B cell (primary cell): ENCODE measurements around the gene ASB8. TPM values are rescaled to one million over a fixed set of nuclear protein-coding genes. Genes with fewer than 3 reads are reported as not detected.

Experiments
- ATAC-seq: fragments of 200-7000 bp; cut with Tn5 transposase; one replicate; pipeline ENCODE4 v1.10.0; 2021; ENCODE audit warnings: low read depth, mild to moderate bottlenecking, moderate number of reproducible peaks, moderate library complexity
- CTCF ChIA-PET: fragments of 350-600 bp; sonication (Branson Sonifier 250); formaldehyde crosslinking; loops from one replicate; lab custom pipeline; 2021; ENCODE audit warnings: antibody characterized with exemption, inconsistent platforms; lab: Charles Lee
- POLR2A ChIA-PET: fragments of 350-600 bp; sonication (Branson Sonifier 250); formaldehyde crosslinking; loops from one replicate; lab custom pipeline; 2021; ENCODE audit warnings: antibody characterized with exemption; lab: Charles Lee
- DNase-seq: peaks from one replicate; pipeline ENCODE4 v3.0.0; 2013
- H2AFZ ChIP-seq: 2 replicates; pipeline ENCODE4 v1.6.1; 2012; ENCODE audit warnings: mild to moderate bottlenecking, low read depth, low read length; ENCODE audit not compliant: insufficient read depth, poor library complexity, severe bottlenecking
- H3K27ac ChIP-seq, 2 donors: 1 replicate in 1 of 2; 2 replicates in 1 of 2; pipeline ENCODE4 v1.5.1; 2012 to 2013; ENCODE audit warnings: low read length in 2 of 2, mild to moderate bottlenecking in 2 of 2, moderate library complexity in 1 of 2
- H3K27me3 ChIP-seq, 4 experiments: fragments of 200-600 bp in 1 of 4; sonication (generic) in 1 of 4; replicated peaks in 1 of 4; 1 replicate in 2 of 4; 2 replicates in 2 of 4; pipeline versions ENCODE4 v1.6.1 to v1.7.0; 2013 to 2016; ENCODE audit warnings: low read length in 3 of 4, mild to moderate bottlenecking in 2 of 4, mixed read lengths in 1 of 4, moderate library complexity in 1 of 4; ENCODE audit not compliant: insufficient read depth in 4 of 4, control insufficient read depth in 3 of 4; ENCODE audit errors: control extremely low read depth in 1 of 4
- H3K36me3 ChIP-seq, 2 experiments: replicated peaks in 1 of 2; 1 replicate in 1 of 2; 2 replicates in 1 of 2; pipeline versions ENCODE4 v1.6.1 to v1.7.1; 2013; ENCODE audit warnings: low read length in 1 of 2; ENCODE audit not compliant: insufficient read depth in 2 of 2, control insufficient read depth in 1 of 2; ENCODE audit errors: control extremely low read depth in 1 of 2, extremely low read depth in 1 of 2
- H3K4me1 ChIP-seq, 2 donors: fragments of 200-600 bp in 1 of 2; sonication (generic) in 1 of 2; 1 replicate in 1 of 2; 2 replicates in 1 of 2; pipeline versions ENCODE4 v1.5.1 to v1.6.1; 2013 to 2017; ENCODE audit warnings: low read length in 2 of 2; ENCODE audit not compliant: control insufficient read depth in 2 of 2, insufficient read depth in 2 of 2
- H3K4me2 ChIP-seq: replicated peaks from 2 replicates; pipeline ENCODE3; 2012; ENCODE audit warnings: mild to moderate bottlenecking, low read depth, low read length; ENCODE audit not compliant: poor library complexity, severe bottlenecking
- H3K4me3 ChIP-seq, 5 experiments: fragments of 200-600 bp in 1 of 5; sonication (generic) in 1 of 5; 1 replicate in 3 of 5; 2 replicates in 2 of 5; pipeline versions ENCODE4 v1.5.1 to v1.7.0; 2011 to 2016; ENCODE audit warnings: low read length in 4 of 5, mild to moderate bottlenecking in 4 of 5, low read depth in 2 of 5, control low read depth in 1 of 5, moderate library complexity in 1 of 5; ENCODE audit not compliant: insufficient read depth in 1 of 5; ENCODE audit errors: control extremely low read depth in 1 of 5, extremely low read depth in 1 of 5
- H3K79me2 ChIP-seq: fragments of 200-600 bp; sonication (generic); one replicate; pipeline ENCODE4 v1.6.0; 2016; ENCODE audit warnings: low read length; ENCODE audit not compliant: control insufficient read depth, insufficient read depth
- H3K9ac ChIP-seq: fragments of 200-600 bp; sonication (generic); 2 replicates; pipeline ENCODE4 v1.6.1; 2017; ENCODE audit warnings: mild to moderate bottlenecking, low read length, moderate library complexity
- H3K9me3 ChIP-seq, 3 donors: one replicate each; pipeline versions ENCODE4 v1.6.1 to v1.7.1; 2013; ENCODE audit warnings: low read length in 2 of 3; ENCODE audit not compliant: control insufficient read depth in 2 of 3, insufficient read depth in 1 of 3; ENCODE audit errors: control extremely low read depth in 1 of 3
- H4K20me1 ChIP-seq: 2 replicates; pipeline ENCODE4 v1.6.0; 2012; ENCODE audit warnings: mild to moderate bottlenecking, low read length; ENCODE audit not compliant: insufficient read depth, control insufficient read depth, poor library complexity, severe bottlenecking
- H3K27ac Mint-ChIP-seq: one replicate; pipeline ENCODE4 v1.8.0; 2021; ENCODE audit warnings: mixed read lengths
- H3K27me3 Mint-ChIP-seq: one replicate; pipeline ENCODE4 v1.8.0; 2021; ENCODE audit warnings: mixed read lengths
- H3K4me1 Mint-ChIP-seq: one replicate; pipeline ENCODE4 v1.8.0; 2021; ENCODE audit warnings: mixed read lengths
- H3K4me3 Mint-ChIP-seq: one replicate; pipeline ENCODE4 v1.8.0; 2021; ENCODE audit warnings: mixed read lengths
- H3K9me3 Mint-ChIP-seq: one replicate; pipeline ENCODE4 v1.8.0; 2022; ENCODE audit warnings: mixed read lengths; ENCODE audit not compliant: insufficient read depth
- CTCF ChIP-seq: fragments of 200-600 bp; IDR thresholded peaks from one replicate; pipeline ENCODE4 v1.8.0; 2022; ENCODE audit warnings: antibody characterized with exemption, mild to moderate bottlenecking
- EZH2 ChIP-seq: IDR thresholded peaks from 2 replicates; pipeline ENCODE4 v1.6.1; 2012; ENCODE audit warnings: borderline replicate concordance, low read depth, mild to moderate bottlenecking, moderate library complexity, low read length; ENCODE audit not compliant: insufficient read depth, poor library complexity, severe bottlenecking
- WGBS: methylation state at CpG from one replicate; pipeline ENCODE4 v1.1.5; 2013; ENCODE audit warnings: missing lambda C conversion rate; ENCODE audit not compliant: insufficient coverage; 5-methylcytosine and 5-hydroxymethylcytosine counted together
- intact Hi-C: fragments of 100-400 bp; cut with micrococcal nuclease; formaldehyde crosslinking; loops from one replicate; pipeline ENCODE4 v1.10.0; 2022
- polyA plus RNA-seq: library from polyadenylated mRNA; depleted of rRNA; stranded (reverse); fragments of >200 nt; gene quantifications from 2 replicates; pipeline ENCODE4 v1.2.3, GENCODE V29; 2012
- total RNA-seq, 2 donors: library from RNA; stranded (reverse); fragments of 120-200 nt in 1 of 2; gene quantifications; 1 replicate in 1 of 2; 2 replicates in 1 of 2; pipeline versions ENCODE4 v1.2.3 to v1.2.4, GENCODE V29; 2013 to 2022

The ASB8 gene
- total and polyA plus RNA-seq, 2 donors (not counting 1 experiment from before 2014, with no cell fraction given) = 22.7 to 54.8 TPM

- H2AFZ ChIP-seq = no peak overlapping the region
- H3K79me2 ChIP-seq = peaks cover 8% of the 10 kb centered on the region
- peaks cover 19% of the 10 kb centered on the region for H3K4me1 Mint-ChIP-seq
- no peaks in the 10 kb centered on the region for H3K27me3 Mint-ChIP-seq
- POLR2A ChIA-PET = no interaction called here
- H3K4me2 ChIP-seq = no peak overlapping the region
- TF ChIP-seq EZH2 = no peak
- TF ChIP-seq CTCF = no peak
- no peaks in the 10 kb centered on the region for H3K9me3 Mint-ChIP-seq
- no peaks in the 10 kb centered on the region for H4K20me1 ChIP-seq
- intact Hi-C loops = no loop called here
- DNase-seq (no peak), ATAC-seq (no peak)
- no peak overlapping the region for H3K27ac Mint-ChIP-seq
- no peaks in the 10 kb centered on the region for H3K9me3 ChIP-seq
- no peak overlapping the region for H3K9ac ChIP-seq
- H3K4me1 ChIP-seq = peaks cover 7 to 12% of the 10 kb centered on the region in 2 donors
- no peaks in the 10 kb centered on the region for H3K27me3 ChIP-seq
- H3K36me3 ChIP-seq = peaks cover 0 to 18% of the 10 kb centered on the region in 2 experiments
- H3K4me3 ChIP-seq = no peak overlapping the region
- whole genome bisulfite sequencing = no CpG with 5 or more reads among the region's 4 CpGs
- H3K4me3 Mint-ChIP-seq = no peak overlapping the region
- CTCF ChIA-PET = no interaction called here
- no peak overlapping the region for H3K27ac ChIP-seq
These were observed 34.1 kb downstream of the ASB8 start for GRCh38 chr12:48123169-48123568.

- ATAC-seq = no peak
- Histone ChIP-seq H3K79me2 (peaks cover 8% of the 10 kb centered on the region), H3K9me3 (no peaks in the 10 kb centered on the region), H2AFZ (no peak overlapping the region), H3K4me1 (peaks cover 7 to 12% of the 10 kb centered on the region in 2 donors), H3K9ac (no peak overlapping the region), H3K36me3 (peaks cover 0 to 15% of the 10 kb centered on the region in 2 experiments), H3K27me3 (no peaks in the 10 kb centered on the region), H3K4me3 (no peak overlapping the region), H4K20me1 (no peaks in the 10 kb centered on the region), H3K27ac (no peak overlapping the region), H3K4me2 (no peak overlapping the region)
- Mint-ChIP-seq H3K4me3 (no peak overlapping the region), H3K27ac (no peak overlapping the region), H3K4me1 (peaks cover 19% of the 10 kb centered on the region), H3K27me3 (no peaks in the 10 kb centered on the region), H3K9me3 (no peaks in the 10 kb centered on the region)
- intact Hi-C loops = no loop called here
- no peak for TF ChIP-seq CTCF
- no peak for TF ChIP-seq EZH2
- WGBS = 100% methylated on average over 1 of the region's 2 CpGs
- ChIA-PET CTCF (no interaction called here), POLR2A (no interaction called here)
- no peak for DNase-seq
These were observed 35.1 kb downstream of the ASB8 start for GRCh38 chr12:48122065-48122834.
